IPS-18c (cell line): ENCODE measurements around the gene SPEN.

Experiments
- H3K4me3 ChIP-seq: 2 replicates; pipeline ENCODE4 v1.7.0; 2013; ENCODE audit warnings: low read depth, mild to moderate bottlenecking, low read length, moderate library complexity; ENCODE audit not compliant: insufficient read depth
- H3K9me3 ChIP-seq: one replicate; pipeline ENCODE4 v1.6.1; 2013; ENCODE audit warnings: mild to moderate bottlenecking, low read length, moderate library complexity; ENCODE audit not compliant: control insufficient read depth, insufficient read depth

The SPEN gene

GRCh38 chr1:15939181-15940109 is 91.9 kb downstream of the SPEN start:
- no peak overlapping the region for H3K4me3 ChIP-seq

GRCh38 chr1:15940110-15941043 is 92.9 kb downstream of the SPEN start:
- no peak overlapping the region for H3K4me3 ChIP-seq
- H3K9me3 ChIP-seq = no peaks in the 10 kb centered on the region

More at GRCh38 chr1:15939181-15940109, 91.9 kb downstream of the SPEN start:
- H3K9me3 ChIP-seq = no peaks in the 10 kb centered on the region

GRCh38 chr1:15941044-15941840 is 93.7 kb downstream of the SPEN start:
- Histone ChIP-seq H3K9me3 (no peaks in the 10 kb centered on the region), H3K4me3 (no peak overlapping the region)

GRCh38 chr1:15941899-15942660 is 94.6 kb downstream of the SPEN start:
- Histone ChIP-seq H3K4me3 (no peak overlapping the region), H3K9me3 (no peaks in the 10 kb centered on the region)

GRCh38 chr1:15942661-15943327 is 95.3 kb downstream of the SPEN start:
- Histone ChIP-seq H3K4me3 (no peak overlapping the region), H3K9me3 (no peaks in the 10 kb centered on the region)

- no peaks in the 10 kb centered on the region for H3K9me3 ChIP-seq
These were observed 96.0 kb downstream of the SPEN start for GRCh38 chr1:15943328-15943991.

GRCh38 chr1:15943992-15944307 is 96.4 kb downstream of the SPEN start:
- no peak overlapping the region for H3K4me3 ChIP-seq
- no peaks in the 10 kb centered on the region for H3K9me3 ChIP-seq

More at GRCh38 chr1:15943328-15943991, 96.0 kb downstream of the SPEN start:
- H3K4me3 ChIP-seq = no peak overlapping the region

- H3K9me3 ChIP-seq = no peaks in the 10 kb centered on the region
These were observed 97.0 kb downstream of the SPEN start for GRCh38 chr1:15944308-15945010.

GRCh38 chr1:15945011-15945831 is 97.7 kb downstream of the SPEN start:
- Histone ChIP-seq H3K9me3 (no peaks in the 10 kb centered on the region), H3K4me3 (no peak overlapping the region)

More at GRCh38 chr1:15944308-15945010, 97.0 kb downstream of the SPEN start:
- H3K4me3 ChIP-seq = no peak overlapping the region

GRCh38 chr1:15945832-15946448 is 98.4 kb downstream of the SPEN start:
- H3K4me3 ChIP-seq = no peak overlapping the region

GRCh38 chr1:15946571-15947381 is 99.3 kb downstream of the SPEN start:
- H3K9me3 ChIP-seq = no peaks in the 10 kb centered on the region
- no peak overlapping the region for H3K4me3 ChIP-seq

More at GRCh38 chr1:15945832-15946448, 98.4 kb downstream of the SPEN start:
- H3K9me3 ChIP-seq = no peaks in the 10 kb centered on the region

GRCh38 chr1:15947382-15948090 is 100.0 kb downstream of the SPEN start:
- no peaks in the 10 kb centered on the region for H3K9me3 ChIP-seq
- H3K4me3 ChIP-seq = no peak overlapping the region
